ENCODE data around the gene P2RX5. TPM values are rescaled to one million over a fixed set of nuclear protein-coding genes. Genes with fewer than 3 reads are reported as not detected.
A peak's percentile ranks its signal among the peaks of the same experiment; 100 is the strongest.

P2RX5 gene
- total and polyA plus RNA-seq, 10 of the 15 experiments (the other 5 are each of a cell fraction or from before 2014, with no cell fraction given), result 6.9 to 28.8 (median 19.5) TPM

DNA sequence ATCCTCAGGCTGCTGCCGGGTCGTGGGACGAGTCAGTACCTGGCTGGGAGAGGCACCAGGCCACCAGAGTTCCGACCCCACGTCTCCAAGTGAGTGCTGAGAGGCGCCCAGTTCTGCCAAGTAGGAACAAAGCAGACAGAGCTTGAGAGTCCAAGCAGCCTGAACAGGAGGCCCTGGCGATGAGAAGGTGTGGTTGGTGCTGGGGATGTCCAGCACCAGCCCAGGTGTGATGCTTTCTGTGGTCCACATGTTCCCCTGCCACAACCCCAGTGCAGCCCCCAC is 38.4 kb downstream of the P2RX5 start:
- H4K20me1 ChIP-seq (ENCODE audit: control insufficient read depth, insufficient read depth), result no peaks in the 10 kb centered on the region
- ATAC-seq, result no peak
- no peaks in the 10 kb centered on the region for H3K79me2 ChIP-seq (ENCODE audit: control insufficient read depth, insufficient read depth, low read length)
- H3K9me3 ChIP-seq (replicated peaks; ENCODE audit: control insufficient read depth, insufficient read depth, low read length), result no peaks in the 10 kb centered on the region
- H2AFZ ChIP-seq (ENCODE audit: control insufficient read depth, low read depth, low read length), result no peak overlapping the region
- SMC1A ChIA-PET (ENCODE audit: uncharacterized antibody, unreplicated experiment), result no interaction called here
- H3K4me3 ChIP-seq, result no peak overlapping the region
- H3K4me2 ChIP-seq (ENCODE audit: control insufficient read depth, insufficient read depth), result no peak overlapping the region
- H3K36me3 ChIP-seq (ENCODE audit: control insufficient read depth in 2 of 2, insufficient read depth in 2 of 2, low read length in 1 of 2), result no peaks in the 10 kb centered on the region
- RAD21 ChIA-PET (ENCODE audit: unreplicated experiment), result no interaction called here
- no peaks in the 10 kb centered on the region for H3K4me1 ChIP-seq (ENCODE audit: control insufficient read depth, insufficient read depth, low read length)
- in situ Hi-C loops (cut with MboI), result no loop called here
- H3K27ac ChIP-seq (ENCODE audit: control insufficient read depth, insufficient read depth), result no peak overlapping the region
- intact Hi-C loops (cut with micrococcal nuclease; ENCODE audit: unreplicated experiment), result no loop called here
- POLR2A ChIA-PET, result no interaction called here
- no peak for FAIRE-seq
- H3K27me3 ChIP-seq (replicated peaks in 1 of 2; ENCODE audit: control insufficient read depth in 2 of 2, insufficient read depth in 2 of 2, low read length in 1 of 2), result no peaks in the 10 kb centered on the region
- TF ChIP-seq POLR2A (IDR thresholded peaks at IDR 0.05; ENCODE audit: low read depth, low read length) (peak; percentile 11; the same call in 1 of the 2 replicates), SMAD5 (IDR thresholded peaks at IDR 0.05; ENCODE audit: low read depth) (no peak)
- WGBS (ENCODE audit: insufficient coverage, insufficient replicate concordance, low lambda C conversion rate, missing lambda C conversion rate), result 44% methylated on average over 7 of the region's 7 CpGs
- CTCF ChIA-PET, result no interaction called here
- DNase-seq (ENCODE audit: low read depth, low spot score), result no peak
- H3K9ac ChIP-seq (ENCODE audit: control insufficient read depth, insufficient read depth, low read length), result no peak overlapping the region
- no TSS peak for BruUV-seq (replicated peaks)

DNA sequence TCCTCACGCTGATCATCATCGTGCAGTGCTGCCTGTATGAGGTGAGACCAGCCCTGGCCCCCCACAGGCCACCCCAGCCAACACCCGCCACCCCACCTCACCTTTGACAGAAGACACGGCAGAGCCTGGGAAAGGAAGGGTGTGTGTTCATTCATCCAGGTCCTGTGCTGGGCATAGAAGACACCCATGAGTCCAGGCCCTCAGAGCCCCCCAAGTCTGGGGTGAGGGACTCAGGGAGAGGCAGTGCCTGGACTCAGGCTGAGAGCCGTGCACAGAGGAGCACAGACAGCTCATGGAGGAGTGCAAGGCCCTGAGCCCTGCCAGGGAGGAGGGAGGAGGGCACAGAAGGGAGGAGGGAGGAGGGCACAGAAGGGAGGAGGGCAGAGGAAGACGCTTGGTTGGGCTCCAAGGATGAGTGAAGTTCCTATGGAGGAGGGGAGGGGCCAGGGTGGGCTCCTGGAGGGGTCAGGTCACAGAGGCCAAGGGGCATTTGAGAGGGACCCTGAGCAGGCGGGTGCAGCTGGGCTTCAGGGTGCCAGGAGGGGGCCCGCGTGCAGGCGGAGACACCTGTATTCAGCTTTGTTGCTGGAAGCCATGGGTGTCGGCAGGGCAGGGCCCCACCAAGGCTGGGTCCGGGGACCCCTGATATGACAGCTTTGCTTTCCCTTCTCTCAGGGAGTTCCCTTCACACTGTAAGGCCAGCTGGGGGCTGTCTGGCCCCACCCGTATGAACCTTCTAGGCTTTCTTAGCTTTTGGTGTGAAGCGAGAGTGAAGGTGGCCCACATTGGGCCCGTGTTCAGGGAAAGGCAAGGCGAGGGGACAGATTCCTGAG is 39.0 kb downstream of the P2RX5 start:
- in situ Hi-C loops (cut with MboI), result no loop called here
- Histone ChIP-seq H3K4me3 (no peak overlapping the region), H3K79me2 (ENCODE audit: control insufficient read depth, insufficient read depth, low read length) (no peaks in the 10 kb centered on the region), H3K9me3 (replicated peaks; ENCODE audit: control insufficient read depth, insufficient read depth, low read length) (no peaks in the 10 kb centered on the region), H2AFZ (ENCODE audit: control insufficient read depth, low read depth, low read length) (no peak overlapping the region), H3K36me3 (ENCODE audit: control insufficient read depth in 2 of 2, insufficient read depth in 2 of 2, low read length in 1 of 2) (no peaks in the 10 kb centered on the region), H4K20me1 (ENCODE audit: control insufficient read depth, insufficient read depth) (no peaks in the 10 kb centered on the region), H3K27me3 (replicated peaks in 1 of 2; ENCODE audit: control insufficient read depth in 2 of 2, insufficient read depth in 2 of 2, low read length in 1 of 2) (no peaks in the 10 kb centered on the region), H3K4me2 (ENCODE audit: control insufficient read depth, insufficient read depth) (no peak overlapping the region), H3K4me1 (ENCODE audit: control insufficient read depth, insufficient read depth, low read length) (no peaks in the 10 kb centered on the region), H3K9ac (ENCODE audit: control insufficient read depth, insufficient read depth, low read length) (no peak overlapping the region), H3K27ac (ENCODE audit: control insufficient read depth, insufficient read depth) (no peak overlapping the region)
- POLR2A ChIA-PET, result no interaction called here
- FAIRE-seq, result no peak
- ATAC-seq, result no peak
- intact Hi-C loops (cut with micrococcal nuclease; ENCODE audit: unreplicated experiment), result no loop called here
- no TSS peak for BruUV-seq (replicated peaks)
- RAD21 ChIA-PET (ENCODE audit: unreplicated experiment), result no interaction called here
- WGBS (ENCODE audit: insufficient coverage, insufficient replicate concordance, low lambda C conversion rate, missing lambda C conversion rate), result 81% methylated on average over 15 of the region's 16 CpGs
- CTCF ChIA-PET, result no interaction called here
- SMC1A ChIA-PET (ENCODE audit: uncharacterized antibody, unreplicated experiment), result interaction anchor here (0.6 kb wide), 1 partner anchor 1675 kb away, joined by 3 read pairs; no protein-coding TSS in a partner anchor
- no peak for DNase-seq (ENCODE audit: low read depth, low spot score)
- TF ChIP-seq, protein P1, sequence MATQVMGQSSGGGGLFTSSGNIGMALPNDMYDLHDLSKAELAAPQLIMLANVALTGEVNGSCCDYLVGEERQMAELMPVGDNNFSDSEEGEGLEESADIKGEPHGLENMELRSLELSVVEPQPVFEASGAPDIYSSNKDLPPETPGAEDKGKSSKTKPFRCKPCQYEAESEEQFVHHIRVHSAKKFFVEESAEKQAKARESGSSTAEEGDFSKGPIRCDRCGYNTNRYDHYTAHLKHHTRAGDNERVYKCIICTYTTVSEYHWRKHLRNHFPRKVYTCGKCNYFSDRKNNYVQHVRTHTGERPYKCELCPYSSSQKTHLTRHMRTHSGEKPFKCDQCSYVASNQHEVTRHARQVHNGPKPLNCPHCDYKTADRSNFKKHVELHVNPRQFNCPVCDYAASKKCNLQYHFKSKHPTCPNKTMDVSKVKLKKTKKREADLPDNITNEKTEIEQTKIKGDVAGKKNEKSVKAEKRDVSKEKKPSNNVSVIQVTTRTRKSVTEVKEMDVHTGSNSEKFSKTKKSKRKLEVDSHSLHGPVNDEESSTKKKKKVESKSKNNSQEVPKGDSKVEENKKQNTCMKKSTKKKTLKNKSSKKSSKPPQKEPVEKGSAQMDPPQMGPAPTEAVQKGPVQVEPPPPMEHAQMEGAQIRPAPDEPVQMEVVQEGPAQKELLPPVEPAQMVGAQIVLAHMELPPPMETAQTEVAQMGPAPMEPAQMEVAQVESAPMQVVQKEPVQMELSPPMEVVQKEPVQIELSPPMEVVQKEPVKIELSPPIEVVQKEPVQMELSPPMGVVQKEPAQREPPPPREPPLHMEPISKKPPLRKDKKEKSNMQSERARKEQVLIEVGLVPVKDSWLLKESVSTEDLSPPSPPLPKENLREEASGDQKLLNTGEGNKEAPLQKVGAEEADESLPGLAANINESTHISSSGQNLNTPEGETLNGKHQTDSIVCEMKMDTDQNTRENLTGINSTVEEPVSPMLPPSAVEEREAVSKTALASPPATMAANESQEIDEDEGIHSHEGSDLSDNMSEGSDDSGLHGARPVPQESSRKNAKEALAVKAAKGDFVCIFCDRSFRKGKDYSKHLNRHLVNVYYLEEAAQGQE (IDR thresholded peaks at IDR 0.05; ENCODE audit: low read depth, low read length), result no peak
- TF ChIP-seq NR2C1 (IDR thresholded peaks at IDR 0.05) (no peak), TBL1XR1 (IDR thresholded peaks at IDR 0.05; ENCODE audit: low read depth, low read length) (no peak), KDM1A (IDR thresholded peaks at IDR 0.05; ENCODE audit: borderline replicate concordance) (no peak), ESRRA (IDR thresholded peaks at IDR 0.05; ENCODE audit: low read length) (no peak), NFIC (IDR thresholded peaks at IDR 0.05; ENCODE audit: low read depth, low read length) (no peak), GATAD2B (conservative IDR thresholded peaks at IDR 0.05; ENCODE audit: low read depth) (no peak), SMAD1 (IDR thresholded peaks at IDR 0.05; ENCODE audit: low read depth, partially characterized antibody) (no peak), SUPT20H (IDR thresholded peaks at IDR 0.05; ENCODE audit: borderline replicate concordance, control insufficient read depth, low read depth, low read length) (no peak)
- TF ChIP-seq, protein P2, sequence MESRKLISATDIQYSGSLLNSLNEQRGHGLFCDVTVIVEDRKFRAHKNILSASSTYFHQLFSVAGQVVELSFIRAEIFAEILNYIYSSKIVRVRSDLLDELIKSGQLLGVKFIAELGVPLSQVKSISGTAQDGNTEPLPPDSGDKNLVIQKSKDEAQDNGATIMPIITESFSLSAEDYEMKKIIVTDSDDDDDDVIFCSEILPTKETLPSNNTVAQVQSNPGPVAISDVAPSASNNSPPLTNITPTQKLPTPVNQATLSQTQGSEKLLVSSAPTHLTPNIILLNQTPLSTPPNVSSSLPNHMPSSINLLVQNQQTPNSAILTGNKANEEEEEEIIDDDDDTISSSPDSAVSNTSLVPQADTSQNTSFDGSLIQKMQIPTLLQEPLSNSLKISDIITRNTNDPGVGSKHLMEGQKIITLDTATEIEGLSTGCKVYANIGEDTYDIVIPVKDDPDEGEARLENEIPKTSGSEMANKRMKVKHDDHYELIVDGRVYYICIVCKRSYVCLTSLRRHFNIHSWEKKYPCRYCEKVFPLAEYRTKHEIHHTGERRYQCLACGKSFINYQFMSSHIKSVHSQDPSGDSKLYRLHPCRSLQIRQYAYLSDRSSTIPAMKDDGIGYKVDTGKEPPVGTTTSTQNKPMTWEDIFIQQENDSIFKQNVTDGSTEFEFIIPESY (IDR thresholded peaks at IDR 0.05), result no peak
